CD4-positive, alpha-beta T cell treated with Interleukin-6 at 100 ng/mL for 8 hours (primary cell): Measurements from ENCODE around the gene CILP2.

Source experiments
- DNase-seq: peaks from one replicate; pipeline ENCODE4 v3.0.0-alpha.2; 2020; ENCODE audit warnings: mixed read lengths, low spot score

CILP2 gene

DNA sequence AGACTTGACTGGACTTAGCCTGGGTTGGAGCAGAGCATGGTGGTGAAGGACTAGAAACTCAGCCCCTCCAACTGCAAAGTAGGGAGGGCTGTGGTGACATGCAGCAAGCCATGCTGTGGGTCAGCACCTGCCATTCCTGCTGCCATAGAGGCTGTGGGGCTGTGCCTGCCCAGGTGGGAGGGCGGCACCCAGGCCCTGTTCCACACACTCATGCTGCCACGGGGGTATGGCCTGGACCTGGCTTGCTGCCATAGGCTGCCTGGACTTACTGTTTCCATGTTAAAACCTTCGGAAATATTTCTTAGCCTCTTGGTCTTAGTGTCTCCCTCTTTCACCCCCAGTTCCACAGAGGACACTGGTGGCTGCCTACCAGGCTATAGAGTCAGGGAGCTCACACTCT lies 29.3 kb downstream of the CILP2 start:
- DNase-seq, result no peak

DNA sequence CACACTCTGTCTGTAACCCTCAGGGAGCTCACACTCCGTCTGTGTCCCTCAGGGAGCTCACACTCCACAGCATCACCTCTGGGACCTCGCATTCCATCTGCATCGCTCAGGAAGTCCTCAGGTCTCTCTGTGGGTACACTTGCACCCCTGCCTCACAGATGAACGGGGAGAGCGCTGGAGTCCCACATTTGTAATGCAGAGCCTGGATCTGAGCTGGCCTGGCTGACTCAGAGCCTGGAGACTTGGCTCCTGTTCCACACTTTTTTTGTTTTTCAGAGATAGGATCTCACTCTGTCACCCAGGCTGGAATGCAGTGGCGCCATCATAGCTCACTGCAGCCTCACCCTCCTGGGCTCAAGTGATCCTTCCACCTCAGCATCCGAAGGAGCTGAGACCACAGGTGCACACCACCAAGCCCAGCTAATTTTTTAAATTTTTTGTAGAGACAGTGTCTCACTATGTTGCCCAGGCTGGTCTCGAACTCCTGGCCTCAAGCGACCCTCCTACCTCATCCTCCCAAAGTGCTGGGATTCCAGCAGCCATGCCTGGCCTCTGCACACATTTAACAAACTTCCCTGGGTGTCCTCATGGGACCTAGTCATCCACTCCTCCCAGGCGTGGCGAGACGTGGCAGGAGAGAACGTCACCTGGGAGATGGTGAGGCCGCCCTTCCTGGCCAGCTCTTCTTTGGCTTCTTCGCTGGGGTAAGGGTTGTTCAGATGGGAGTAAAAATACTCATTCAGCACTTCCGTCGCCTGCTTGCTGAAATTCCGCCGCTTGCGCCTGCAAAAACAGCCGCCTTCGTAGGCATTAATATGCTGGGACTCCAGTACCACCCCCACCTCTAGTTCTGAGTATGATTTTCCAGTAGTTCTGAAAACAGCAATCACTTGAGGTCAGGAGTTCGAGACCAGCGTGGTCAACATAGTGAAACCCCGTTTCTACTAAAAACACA lies 31.0 kb downstream of the CILP2 start:
- no peak for DNase-seq

DNA sequence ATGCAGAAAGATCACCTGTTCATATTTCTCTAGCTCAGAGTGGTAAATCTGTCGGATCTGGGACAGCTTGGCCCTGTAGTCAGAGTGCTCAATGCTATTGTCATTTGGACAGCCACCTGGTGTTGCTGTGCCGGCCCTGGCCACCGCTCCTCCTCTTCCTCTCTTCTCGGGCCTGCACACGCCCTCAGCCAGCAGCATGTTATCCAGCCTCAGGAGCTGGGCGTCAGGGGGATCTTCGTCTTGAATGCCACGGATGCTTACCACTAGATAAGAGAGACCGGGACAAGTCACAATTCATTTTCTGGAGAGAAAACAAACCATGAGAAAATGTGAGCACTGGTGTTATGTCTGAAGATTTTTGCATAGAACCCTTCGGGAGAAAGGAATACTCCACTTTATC lies 32.5 kb downstream of the CILP2 start:
- no peak for DNase-seq

DNA sequence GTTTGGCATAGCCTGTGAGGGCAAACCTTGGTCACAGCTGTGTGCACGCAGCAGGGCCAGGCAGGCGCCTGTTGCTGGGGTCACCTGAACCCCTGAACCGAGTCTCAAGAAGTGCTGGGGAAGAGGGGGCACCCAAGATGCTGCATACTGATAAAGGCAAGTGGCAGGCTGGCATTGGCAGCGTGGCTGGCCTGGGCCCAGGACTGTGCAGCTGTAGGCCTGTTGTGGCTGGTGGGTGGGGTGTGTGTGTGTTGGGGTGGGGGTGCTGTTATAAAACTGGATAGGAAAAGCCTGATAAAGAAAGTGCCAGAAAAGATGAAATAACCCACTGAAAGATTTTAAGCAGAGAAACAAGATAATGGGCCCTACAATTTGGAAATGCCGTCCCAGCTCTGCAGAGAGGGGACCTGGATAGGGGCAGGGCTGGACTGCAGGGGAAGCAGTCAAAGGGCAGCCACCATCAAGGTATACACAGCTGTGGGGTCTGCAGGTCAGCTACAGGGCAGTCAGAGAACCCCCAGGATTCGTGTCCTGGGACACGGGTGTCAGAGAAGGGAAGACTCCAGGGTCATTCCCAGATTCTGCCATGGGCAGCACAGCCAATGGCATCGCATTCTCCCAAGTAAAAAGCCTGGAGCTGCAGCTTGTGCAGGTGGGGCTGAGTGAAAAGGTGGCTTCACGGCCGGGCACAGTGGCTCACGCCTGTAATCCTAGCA lies 33.2 kb downstream of the CILP2 start:
- no peak for DNase-seq

DNA sequence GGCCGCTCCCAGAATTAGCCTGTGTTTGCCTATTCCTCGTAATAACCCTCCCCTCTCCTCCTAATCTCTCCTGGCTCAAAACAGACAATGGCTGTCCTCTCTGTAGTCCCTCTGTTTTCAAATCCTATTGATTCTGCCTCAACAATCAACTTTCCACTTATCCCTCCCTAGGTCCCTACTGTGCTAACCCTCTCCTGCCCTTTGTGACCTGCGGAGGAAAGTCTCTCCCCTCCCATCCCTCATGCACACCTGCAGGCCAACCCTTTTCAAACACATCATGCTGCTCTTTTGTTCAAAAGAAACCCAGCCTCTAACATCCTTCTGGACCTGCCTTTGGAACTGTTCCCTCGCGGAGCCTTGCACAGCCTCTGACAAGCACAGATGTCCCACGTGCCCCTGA lies 37.3 kb downstream of the CILP2 start:
- DNase-seq, result no peak

DNA sequence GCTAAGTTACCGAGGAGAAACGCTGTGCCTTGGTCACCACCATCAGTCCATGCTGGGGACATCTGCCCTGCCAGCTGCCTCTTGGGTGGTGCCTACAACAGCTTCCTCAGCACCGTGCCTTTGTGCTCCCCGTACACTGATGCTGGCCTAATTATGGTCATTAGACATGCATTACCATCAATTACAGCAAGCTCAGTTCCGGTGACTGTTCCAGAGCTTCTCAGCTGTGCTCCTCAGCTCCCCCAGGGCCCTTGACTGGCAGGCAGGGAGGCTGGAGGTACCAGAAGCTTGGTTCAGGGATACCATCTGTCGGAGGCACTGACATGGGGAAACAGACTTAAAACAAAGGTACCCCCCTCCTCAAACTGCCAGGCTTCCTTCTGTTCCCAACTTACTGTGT lies 40.2 kb downstream of the CILP2 start:
- DNase-seq, result no peak

DNA sequence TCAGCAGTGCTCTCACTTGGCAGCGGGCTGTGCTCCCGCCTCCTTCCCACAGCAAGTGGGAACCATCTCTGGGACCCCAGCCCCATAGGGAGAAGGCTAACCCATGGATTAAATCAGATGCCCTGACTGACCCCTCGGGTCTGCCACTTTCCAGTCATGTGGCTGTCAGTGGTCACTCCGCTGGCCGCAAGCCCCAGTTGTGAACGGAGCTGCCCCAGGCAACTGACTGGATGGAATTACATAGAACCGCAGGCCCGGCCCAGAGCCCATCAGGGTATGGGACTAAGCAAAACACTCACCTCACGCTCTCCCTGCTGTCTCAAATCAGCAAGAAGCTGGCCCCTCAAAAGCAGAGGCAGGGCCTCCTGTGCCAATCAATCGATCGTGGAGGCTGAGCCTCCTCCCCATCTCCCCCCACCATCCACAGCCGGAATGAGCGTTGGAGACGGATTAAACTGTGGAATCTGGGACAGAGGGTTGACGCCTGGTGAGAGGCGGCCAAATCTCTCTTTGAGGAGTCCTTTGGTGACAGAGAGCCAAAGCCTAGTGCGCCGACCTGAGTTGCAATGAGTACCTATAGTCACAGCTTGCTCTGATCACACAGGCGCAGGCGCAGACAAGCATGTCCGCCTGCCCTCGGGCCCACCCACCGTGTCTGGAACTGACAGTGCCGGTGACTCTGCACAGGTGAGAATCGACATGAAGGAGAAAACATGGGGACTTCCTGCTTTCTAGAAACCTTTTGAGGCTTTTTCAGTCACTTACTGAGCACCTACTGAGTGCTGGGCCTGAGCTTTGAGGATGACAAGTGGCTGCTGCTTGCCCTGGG lies 41.7 kb downstream of the CILP2 start:
- DNase-seq, result no peak

DNA sequence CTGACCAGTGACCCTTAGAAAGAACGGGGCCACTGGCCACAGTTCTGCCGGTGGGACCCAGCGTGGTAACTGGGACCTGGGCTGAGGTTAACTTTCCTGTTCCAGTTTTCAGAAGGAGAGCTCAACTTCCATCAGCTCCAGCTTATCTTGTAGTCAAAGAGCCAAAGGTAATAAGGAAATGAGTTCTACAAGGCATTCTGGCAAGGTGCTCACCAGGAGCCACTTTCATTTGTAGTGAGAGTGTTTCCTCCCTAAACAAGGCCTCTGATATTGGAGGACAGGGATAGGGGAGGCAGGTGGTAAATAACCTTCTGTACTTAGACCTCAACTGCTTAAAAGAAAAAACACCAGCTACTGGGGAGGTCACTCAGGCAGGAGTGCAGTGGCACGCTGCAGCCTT lies 42.4 kb downstream of the CILP2 start:
- no peak for DNase-seq

DNA sequence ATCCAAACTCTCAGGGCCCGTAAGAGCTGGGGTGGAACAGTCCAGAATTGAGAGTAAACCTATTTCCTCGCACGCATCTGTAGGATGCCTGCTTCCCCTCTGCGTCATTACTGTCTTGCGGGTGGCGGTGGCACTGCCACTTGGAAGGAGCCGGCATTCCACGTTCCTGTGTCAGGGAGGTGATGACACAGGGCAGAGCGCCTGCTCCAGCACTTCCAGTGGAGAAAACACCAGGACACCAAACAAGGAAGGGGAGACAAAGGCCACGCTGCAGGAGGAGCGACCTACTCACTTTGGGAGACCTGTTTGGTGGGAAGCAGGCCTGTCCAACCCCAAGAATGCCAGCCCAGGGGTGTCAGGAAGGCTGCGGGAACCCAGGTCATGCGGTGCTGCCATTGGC lies 43.3 kb downstream of the CILP2 start:
- no peak for DNase-seq

DNA sequence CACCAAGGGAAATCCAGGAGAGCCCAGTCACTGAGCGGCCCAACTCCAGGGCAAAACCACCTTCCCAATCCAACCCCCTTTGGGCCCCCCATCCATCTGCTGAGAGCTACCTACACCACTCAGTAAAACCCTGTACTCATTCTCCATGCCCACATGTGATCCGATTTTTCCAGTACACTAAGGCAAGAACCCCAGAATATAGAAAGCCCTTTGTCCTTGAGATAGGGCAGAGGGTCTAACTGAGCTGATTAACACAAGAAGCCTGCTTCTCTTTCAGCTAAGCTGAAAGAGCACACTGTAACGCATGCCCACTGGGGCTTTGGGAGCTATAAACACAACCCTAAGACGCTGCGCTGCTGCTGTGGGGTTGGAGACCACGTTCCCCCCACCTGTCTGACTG lies 44.4 kb downstream of the CILP2 start:
- no peak for DNase-seq

DNA sequence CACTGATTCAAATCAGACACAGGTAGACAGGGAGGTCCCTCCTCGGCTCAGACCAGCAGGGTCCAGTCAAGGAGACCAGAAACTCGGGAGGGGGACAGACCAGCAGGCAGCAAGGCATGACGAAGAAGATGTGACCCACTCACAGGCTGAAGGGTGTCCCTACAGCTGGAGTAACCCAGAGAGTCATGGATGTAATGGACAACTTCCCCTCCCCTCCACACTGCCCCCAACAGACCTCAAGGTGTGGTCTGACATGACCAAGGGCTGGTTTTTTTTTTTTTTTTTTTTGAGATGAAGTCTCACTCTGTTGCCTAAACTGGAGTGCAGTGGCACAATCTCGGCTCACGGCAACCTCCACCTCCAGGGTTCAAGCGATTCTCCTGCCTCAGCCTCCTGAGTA lies 46.3 kb downstream of the CILP2 start:
- DNase-seq, result no peak

DNA sequence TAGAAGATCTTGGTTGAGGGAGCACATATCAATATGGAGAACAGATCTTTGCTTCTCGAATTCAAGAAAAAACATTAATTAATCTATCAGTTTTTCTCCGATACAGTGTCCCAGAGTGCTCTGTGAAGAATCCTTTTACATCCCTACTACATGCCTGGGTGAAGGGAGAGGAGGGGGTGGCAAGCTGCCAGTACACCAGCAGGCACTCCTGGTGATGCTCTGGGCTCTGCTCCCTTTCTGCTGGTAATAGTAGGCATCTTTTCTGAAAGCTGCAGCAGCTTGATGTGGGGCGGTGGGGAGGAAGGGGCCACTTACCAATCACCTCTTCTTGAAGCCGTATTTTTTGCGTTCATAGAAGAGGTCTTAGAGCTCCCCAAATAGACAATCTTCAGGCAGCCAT lies 49.7 kb downstream of the CILP2 start:
- DNase-seq, result no peak

DNA sequence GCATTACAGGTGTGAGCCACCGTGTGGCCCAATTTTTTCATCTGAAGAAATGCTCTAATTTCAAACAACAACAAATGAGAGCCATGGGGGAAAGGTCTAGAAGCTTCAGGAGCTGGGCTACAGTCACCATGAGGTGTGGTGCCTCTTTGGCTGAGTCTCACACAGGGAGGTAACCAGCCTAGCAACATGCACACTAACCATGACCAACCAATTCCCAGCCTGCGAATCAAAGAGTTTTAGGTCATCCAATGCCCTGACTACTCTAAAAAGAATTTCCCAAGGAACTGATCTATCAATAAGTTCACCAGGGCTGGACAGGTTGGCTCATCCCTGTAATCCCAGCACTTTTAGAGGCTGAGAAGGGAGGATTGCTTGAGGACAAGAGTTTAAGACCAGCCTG lies 50.5 kb downstream of the CILP2 start:
- DNase-seq, result no peak

DNA sequence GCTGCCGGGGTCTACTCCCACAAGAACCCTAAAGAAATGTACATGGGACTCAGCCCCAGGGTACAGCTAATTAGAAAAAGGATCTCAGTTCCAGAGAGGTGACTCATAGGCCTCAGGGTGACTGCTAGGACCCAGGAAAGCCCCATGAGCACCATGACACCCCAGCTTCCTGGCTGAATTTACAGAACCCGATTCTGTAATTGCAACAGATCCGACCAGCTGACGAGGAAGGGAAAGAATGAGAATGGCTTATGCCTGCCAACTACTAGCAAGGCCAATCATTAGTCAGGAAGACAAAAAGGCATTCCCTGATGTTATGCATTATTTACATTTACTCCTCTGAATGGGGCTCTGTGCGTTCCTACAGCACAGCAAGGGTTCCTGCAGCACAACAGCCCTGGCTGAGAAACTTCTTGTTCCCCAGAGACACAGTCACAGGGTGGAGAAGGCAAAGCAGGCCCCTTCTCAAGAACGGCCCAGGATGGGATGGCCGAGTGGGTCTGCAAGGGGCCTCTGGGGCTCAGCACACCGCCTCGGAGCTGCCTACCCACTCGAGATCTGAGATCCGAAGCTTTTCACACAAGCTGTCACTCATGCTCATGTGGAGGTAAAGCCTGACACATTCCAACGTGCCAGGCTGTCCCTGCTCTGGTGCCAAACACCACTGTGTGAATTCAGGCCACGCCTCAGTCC lies 53.2 kb downstream of the CILP2 start:
- peak; percentile 72 for DNase-seq

DNA sequence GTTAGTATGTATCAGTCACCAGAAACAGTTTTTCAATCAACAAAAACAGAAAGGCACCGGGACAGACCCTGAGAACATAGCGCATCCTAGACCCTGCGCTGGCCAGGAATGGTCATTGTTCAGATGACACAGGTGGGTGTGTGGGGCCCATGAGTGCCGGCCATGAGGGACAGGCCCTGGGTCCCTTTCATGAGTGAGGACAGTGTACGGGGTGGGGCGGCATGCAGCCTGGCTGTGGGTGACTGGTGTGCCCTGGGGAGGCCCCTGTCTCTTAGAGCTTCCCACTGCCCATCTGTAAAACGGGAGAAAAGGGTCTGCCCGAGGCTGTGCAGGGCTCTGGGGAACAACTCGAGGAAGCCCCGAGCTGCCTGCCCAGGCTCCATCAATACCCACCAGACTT lies 54.6 kb downstream of the CILP2 start:
- DNase-seq, result no peak

DNA sequence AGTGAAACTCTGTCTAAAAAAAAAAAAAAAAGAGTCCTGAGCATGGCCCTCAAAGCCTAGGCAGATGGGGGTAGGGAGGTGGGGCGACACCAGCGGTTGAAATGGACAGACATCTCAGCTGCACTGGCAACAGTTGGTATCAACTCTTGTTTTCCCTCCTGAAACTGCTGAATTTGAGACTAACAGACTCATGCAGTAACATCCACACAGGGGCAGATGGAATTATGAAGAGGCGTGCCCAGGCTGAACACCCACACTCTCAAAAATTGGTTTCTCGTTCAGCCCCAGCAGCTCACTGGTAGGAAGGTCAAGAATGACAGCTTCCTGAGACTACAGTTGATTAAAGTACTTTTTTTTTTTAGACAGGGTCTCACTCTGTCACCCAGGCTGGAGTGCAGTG lies 56.3 kb downstream of the CILP2 start:
- DNase-seq, result no peak

DNA sequence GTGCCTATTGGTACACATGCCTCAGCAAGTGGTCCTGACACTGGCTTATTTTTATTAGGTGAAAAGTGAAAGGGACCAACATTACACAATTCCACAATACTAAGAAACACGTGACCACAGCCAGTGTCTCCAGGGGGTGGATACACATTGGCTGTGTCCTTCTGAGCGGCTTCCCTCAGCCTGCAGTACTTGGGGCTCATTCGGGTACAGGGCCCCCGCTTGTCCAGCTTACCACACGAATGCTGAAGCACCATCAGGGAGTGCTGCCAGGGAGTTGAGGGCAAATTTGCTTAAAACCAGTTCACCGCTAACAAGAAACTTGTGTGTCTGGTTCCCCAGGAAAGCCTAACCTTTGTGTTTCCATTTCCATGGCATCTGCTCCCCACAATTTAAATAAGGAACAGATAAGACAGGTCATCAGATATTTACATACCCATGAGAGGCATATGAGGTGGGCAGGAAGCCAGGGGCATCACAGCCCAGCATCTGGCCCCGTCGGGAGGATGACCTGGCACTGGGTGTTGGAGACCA lies 57.2 kb downstream of the CILP2 start:
- no peak for DNase-seq
